Testis (tissue), 2 donors: ENCODE measurements around the gene TGM6.

Experiments used
- POLR2A ChIP-seq: fragments of 450-650 bp; IDR thresholded peaks from one replicate; pipeline ENCODE4 v1.6.1; 2017; ENCODE audit warnings: antibody characterized with exemption, mild to moderate bottlenecking, moderate library complexity
- TF ChIP-seq, protein P1 (sequence below), 3 experiments: fragments of 450-650 bp in 2 of 3; fragments of 200-600 bp in 1 of 3; sonication (generic) in 1 of 3; IDR thresholded peaks; one replicate each; pipeline ENCODE4 v1.5.1; 2016 to 2019; ENCODE audit warnings: antibody characterized with exemption in 3 of 3, mild to moderate bottlenecking in 2 of 3, moderate library complexity in 1 of 3

DNA sequence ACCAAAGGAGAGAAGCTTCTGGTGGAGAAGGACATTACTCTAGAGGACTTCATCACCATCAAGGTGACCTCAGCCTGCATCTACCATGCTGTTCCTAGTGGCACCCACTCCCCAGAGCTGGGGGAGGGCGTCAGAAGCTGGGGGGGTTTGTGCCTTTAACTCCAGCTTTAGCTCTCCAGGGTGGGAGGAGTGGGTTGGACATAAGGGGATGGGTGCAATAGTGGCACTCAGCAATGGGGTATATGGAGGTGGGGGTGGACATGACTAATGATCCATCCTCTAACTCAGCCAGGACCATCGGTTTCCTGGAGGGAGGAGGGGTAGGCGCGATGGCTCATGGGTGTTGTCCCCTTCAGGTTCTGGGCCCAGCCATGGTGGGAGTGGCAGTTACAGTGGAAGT, 49.8 kb downstream of the TGM6 start:
- TF ChIP-seq, protein P1, sequence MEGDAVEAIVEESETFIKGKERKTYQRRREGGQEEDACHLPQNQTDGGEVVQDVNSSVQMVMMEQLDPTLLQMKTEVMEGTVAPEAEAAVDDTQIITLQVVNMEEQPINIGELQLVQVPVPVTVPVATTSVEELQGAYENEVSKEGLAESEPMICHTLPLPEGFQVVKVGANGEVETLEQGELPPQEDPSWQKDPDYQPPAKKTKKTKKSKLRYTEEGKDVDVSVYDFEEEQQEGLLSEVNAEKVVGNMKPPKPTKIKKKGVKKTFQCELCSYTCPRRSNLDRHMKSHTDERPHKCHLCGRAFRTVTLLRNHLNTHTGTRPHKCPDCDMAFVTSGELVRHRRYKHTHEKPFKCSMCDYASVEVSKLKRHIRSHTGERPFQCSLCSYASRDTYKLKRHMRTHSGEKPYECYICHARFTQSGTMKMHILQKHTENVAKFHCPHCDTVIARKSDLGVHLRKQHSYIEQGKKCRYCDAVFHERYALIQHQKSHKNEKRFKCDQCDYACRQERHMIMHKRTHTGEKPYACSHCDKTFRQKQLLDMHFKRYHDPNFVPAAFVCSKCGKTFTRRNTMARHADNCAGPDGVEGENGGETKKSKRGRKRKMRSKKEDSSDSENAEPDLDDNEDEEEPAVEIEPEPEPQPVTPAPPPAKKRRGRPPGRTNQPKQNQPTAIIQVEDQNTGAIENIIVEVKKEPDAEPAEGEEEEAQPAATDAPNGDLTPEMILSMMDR (IDR thresholded peaks at IDR 0.05) = no peak
- TF ChIP-seq POLR2A = no peak
